Activated T-helper 1 cell treated with anti-CD3 and anti-CD28 coated beads, Interleukin-12 subunit alpha, Interleukin-12 subunit beta, Interleukin-2, Interleukin-4 antibody, amounts not matched to agents 30 ng/mL and 10 ng/mL and 1 ng/mL, durations not matched to agents 14 hours and 24 hours and 36 hours (primary cell): Measurements from ENCODE around the gene RINT1. TPM values are rescaled to one million over a fixed set of nuclear protein-coding genes. Genes with fewer than 3 reads are reported as not detected.
"Not testable (repeated sequence)": the region's sequence is repeated elsewhere in the genome, so short reads cannot be mapped to it uniquely, and the experiment has no call there.

Experiments
- DNase-seq: peaks from one replicate; pipeline ENCODE4 v3.0.0; 2021; ENCODE audit warnings: low spot score
- H3K27ac Mint-ChIP-seq: one replicate; pipeline ENCODE4 v1.8.0; 2021; ENCODE audit warnings: mild to moderate bottlenecking, mixed read lengths
- H3K27me3 Mint-ChIP-seq: one replicate; pipeline ENCODE4 v1.8.0; 2022; ENCODE audit warnings: mild to moderate bottlenecking, moderate library complexity, mixed read lengths; ENCODE audit not compliant: insufficient read depth
- H3K36me3 Mint-ChIP-seq: one replicate; pipeline ENCODE4 v1.8.0; 2021; ENCODE audit warnings: low read depth, mixed read lengths
- H3K4me1 Mint-ChIP-seq: one replicate; pipeline ENCODE4 v1.8.0; 2021; ENCODE audit warnings: low read depth, mixed read lengths
- H3K4me3 Mint-ChIP-seq: one replicate; pipeline ENCODE4 v1.8.0; 2021; ENCODE audit warnings: mild to moderate bottlenecking, moderate library complexity, mixed read lengths
- H3K9me3 Mint-ChIP-seq: one replicate; pipeline ENCODE4 v1.8.0; 2021; ENCODE audit warnings: mixed read lengths
- intact Hi-C: fragments of 100-400 bp; cut with micrococcal nuclease; formaldehyde crosslinking; loops from one replicate; pipeline ENCODE4 v1.15.1; 2024
- total RNA-seq: library from RNA; stranded (reverse); gene quantifications from 2 replicates; pipeline ENCODE4 v1.2.3, GENCODE V29; 2022

The RINT1 gene
- total RNA-seq, 1 donor from 2014 or later, result 21.9 TPM

DNA sequence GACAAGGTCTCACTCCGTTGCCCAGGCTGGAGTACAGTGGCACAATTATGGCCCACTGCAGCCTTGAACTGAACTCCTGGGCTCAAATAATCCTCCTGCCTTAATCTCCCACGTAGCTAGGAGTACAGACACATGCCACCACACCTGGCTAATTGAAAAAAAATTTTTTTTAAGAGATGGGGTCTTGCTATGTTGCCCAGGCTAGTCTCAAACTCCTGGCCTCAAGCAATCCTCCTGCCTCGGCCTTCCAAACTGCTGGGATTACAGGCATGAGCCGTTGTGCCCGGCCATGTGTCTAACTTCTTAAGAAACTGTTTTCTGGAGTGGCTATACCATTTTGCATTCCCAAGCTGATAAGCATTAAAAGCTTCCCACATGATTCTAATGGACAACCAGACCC, 58.8 kb downstream of the RINT1 start:
- Mint-ChIP-seq H3K27me3 (peaks cover 3% of the 10 kb centered on the region), H3K36me3 (no peaks in the 10 kb centered on the region), H3K27ac (no peak overlapping the region), H3K9me3 (no peaks in the 10 kb centered on the region), H3K4me1 (peaks cover 18% of the 10 kb centered on the region), H3K4me3 (no peak overlapping the region)
- intact Hi-C loops, result no loop called here
- DNase-seq, result no peak

DNA sequence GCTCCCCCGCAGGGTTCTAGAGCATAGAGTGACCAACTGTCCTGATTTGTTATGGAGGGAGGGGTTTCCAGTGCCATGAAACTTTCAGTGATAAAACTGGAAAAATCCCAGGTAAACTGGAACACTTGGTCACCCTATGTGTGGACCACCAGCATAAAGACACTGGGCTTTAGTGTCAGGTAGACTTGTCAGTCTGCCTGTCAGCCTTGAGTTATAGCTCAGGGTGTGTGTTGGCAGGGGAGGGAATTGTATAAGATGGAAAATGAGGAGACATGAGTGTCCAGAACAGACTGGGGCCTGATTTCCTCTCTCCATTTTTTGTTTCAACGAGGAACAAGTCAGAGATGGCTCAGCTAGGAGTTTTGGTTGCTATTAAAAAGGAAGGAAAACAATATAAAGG, 59.5 kb downstream of the RINT1 start:
- H3K36me3 Mint-ChIP-seq, result no peaks in the 10 kb centered on the region
- H3K27me3 Mint-ChIP-seq, result peaks cover 3% of the 10 kb centered on the region
- DNase-seq, result no peak

DNA sequence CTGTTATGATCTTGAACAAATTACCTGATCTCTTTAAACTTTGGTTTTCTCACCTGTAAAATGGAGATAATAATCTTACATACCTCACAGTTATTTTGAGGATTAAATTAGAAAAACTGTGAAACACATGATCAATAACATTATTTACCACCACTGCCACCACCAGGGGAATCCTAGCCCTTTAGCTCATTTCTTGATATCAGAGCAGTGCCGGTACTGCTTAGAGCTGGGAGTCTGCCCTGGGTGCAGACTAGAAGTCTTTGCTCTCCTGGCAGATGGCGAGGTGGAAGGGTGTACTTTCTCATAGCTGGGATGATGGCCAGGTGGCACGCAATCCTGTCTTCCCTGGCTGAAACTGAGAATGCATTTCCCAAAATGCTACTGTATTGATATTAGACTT, 62.0 kb downstream of the RINT1 start:
- Mint-ChIP-seq H3K36me3 (no peaks in the 10 kb centered on the region), H3K4me1 (peaks cover 8% of the 10 kb centered on the region), H3K4me3 (no peak overlapping the region), H3K27ac (no peak overlapping the region), H3K9me3 (no peaks in the 10 kb centered on the region), H3K27me3 (peaks cover 10% of the 10 kb centered on the region)
- DNase-seq, result no peak
- intact Hi-C loops, result no loop called here

More for the DNA sequence above, 59.5 kb downstream of the RINT1 start:
- intact Hi-C loops, result no loop called here
- no peaks in the 10 kb centered on the region for H3K9me3 Mint-ChIP-seq
- no peak overlapping the region for H3K4me3 Mint-ChIP-seq
- H3K27ac Mint-ChIP-seq, result no peak overlapping the region
- H3K4me1 Mint-ChIP-seq, result peaks cover 11% of the 10 kb centered on the region

DNA sequence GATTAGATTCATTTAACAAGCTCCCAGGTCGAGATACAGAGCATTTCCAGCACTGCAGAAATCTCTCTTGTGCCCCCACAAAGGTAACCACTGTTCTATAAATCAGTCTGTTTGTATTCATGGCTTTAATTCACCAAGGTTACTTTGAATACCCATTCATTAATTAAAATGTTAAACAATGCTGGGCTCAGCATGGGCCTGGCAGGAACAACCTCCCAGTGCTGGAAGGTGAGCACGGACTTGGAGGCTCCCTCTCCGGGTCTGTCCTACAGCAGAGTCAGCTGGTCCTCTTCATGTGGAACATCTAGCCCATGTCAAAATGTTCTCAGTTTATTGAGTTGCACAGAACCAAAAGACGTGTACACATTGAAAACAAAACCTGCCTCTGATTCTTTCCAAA, 64.9 kb downstream of the RINT1 start:
- H3K27ac Mint-ChIP-seq, result no peak overlapping the region
- no peaks in the 10 kb centered on the region for H3K9me3 Mint-ChIP-seq
- intact Hi-C loops, result no loop called here
- no peak for DNase-seq
- H3K27me3 Mint-ChIP-seq, result peaks cover 10% of the 10 kb centered on the region
- no peak overlapping the region for H3K4me3 Mint-ChIP-seq
- no peaks in the 10 kb centered on the region for H3K4me1 Mint-ChIP-seq
- H3K36me3 Mint-ChIP-seq, result no peaks in the 10 kb centered on the region

DNA sequence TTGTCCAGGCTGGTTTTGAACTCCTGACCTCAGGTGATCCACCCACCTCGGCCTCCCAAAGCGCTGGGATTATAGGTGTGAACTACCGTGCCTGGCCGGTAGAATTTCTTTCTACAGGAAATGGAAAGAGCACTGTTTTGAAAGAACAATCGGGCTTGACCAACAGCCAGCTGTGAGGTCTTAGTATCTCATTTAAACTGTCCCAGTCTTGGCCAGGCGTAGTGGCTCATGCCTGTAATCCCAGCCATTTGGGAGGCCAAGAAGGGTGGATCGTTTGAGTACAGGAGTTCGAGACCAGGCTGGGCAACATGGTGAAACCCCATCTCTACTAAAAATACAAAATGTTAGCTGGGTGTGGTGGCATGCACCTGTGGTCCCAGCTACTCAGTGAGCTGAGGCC, 67.1 kb downstream of the RINT1 start:
- H3K4me3 Mint-ChIP-seq, H3K36me3 Mint-ChIP-seq, H3K4me1 Mint-ChIP-seq, H3K9me3 Mint-ChIP-seq, intact Hi-C loops, H3K27me3 Mint-ChIP-seq, DNase-seq, H3K27ac Mint-ChIP-seq: not testable (repeated sequence)

DNA sequence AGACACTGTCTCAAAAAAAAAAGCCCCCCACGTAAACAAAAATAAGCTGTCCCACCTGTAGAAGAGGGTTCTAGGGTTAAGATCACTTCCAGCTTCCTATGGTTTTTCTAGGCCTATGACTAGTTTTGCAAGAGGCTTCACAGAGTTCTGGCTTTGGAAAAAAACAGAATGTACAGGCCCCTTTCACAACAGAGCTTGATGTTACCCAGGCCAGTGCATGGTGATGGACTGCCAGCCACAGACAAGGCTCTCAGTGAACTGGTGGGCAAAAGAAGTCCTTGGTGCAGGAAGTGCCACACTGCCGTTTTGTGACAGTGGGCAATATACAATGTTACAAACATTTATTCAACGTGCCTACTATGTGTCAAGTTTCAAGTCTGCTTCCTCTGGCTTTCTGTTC, 67.5 kb downstream of the RINT1 start:
- no peak for DNase-seq
- Mint-ChIP-seq H3K9me3 (no peaks in the 10 kb centered on the region), H3K36me3 (no peaks in the 10 kb centered on the region), H3K27ac (no peak overlapping the region), H3K27me3 (peaks cover 8% of the 10 kb centered on the region), H3K4me3 (no peak overlapping the region), H3K4me1 (no peaks in the 10 kb centered on the region)
- intact Hi-C loops, result no loop called here

DNA sequence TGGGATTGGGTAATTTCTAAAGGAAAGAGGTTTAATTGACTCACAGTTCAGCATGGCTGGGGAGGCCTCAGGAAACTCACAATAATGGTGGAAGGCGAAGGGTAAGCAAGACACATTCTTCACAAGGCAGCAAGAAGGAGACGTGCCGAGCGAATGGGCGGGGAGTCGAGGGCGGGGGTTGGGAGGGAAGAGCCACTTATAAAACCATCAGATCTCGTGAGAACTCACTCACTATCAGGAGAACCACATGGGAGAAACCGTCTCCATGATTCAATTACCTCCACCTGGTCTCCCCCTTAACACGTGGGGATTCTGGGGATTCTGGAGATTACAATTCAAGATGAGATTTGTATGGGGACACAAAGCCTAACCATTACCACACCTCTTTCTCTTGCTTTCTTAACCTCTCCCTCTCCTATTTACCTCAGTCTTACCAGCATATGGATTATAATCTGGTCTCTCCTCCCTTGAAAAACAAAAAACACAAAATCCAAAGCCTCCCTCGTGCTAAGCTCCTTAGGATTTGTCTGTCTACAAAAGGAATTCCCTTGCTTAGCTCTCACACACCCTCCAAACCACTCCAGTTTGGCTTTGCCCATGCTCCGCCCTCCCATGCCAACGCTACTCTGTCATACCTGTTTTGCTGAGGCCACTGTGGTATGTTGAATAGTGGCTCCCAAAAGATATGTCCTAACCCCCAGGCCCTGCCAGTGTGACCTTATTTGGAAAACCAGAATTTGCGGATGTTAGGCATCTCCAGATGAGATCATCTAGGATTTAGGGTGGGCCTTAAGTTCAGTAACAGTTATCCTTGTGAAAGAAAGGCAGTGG, 68.9 kb downstream of the RINT1 start:
- H3K27me3 Mint-ChIP-seq, result peaks cover 8% of the 10 kb centered on the region
- intact Hi-C loops, result no loop called here
- no peak overlapping the region for H3K27ac Mint-ChIP-seq
- no peaks in the 10 kb centered on the region for H3K4me1 Mint-ChIP-seq
- H3K4me3 Mint-ChIP-seq, result no peak overlapping the region
- H3K36me3 Mint-ChIP-seq, result no peaks in the 10 kb centered on the region
- H3K9me3 Mint-ChIP-seq, result no peaks in the 10 kb centered on the region
- no peak for DNase-seq

DNA sequence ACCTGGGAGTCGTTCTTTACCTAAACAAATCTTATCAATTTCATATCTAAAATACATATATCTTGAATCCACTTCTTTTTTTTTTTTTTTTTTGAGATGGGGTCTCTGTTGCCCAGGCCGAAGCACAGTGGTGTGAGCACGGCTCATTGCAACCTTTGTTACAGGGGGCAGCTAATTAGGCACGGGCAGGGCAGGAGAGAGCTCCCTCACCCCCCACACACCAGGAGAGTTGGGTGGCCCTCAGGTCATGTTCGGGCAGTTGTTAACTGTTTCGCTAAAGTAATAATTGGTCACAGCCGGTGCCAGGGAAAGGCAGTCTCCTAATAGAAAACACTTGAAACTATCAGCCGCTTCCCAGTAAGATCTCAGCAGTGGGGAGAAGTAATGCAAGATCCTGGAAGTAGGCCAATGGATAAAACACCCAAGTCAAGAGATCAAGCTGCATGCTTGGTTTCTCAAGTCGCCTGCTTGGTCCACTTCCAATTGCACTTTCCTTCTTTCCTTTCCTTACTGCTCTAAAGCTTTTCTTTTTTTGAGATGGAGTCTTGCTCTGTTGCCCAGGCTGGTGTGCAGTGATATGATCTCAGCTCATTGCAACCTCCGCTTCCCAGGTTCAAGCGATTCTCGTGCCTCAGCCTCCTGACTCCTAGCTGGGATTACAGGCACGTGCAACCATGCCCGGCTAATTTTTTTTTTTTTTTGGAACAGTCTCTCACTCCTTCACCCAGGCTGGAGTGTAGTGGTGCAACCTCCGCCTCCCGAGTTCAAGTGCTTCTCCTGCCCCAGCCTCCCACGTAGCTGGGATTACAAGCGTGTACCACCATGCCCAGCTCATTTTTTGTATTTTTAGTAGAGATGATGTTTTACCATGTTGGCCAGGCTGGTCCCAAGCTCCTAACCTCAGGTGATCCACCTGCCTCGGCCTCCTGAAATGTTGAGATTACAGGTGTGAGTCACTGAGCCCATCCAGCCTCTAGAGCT, 70.6 kb downstream of the RINT1 start:
- DNase-seq, result no peak
- Mint-ChIP-seq H3K4me1 (no peaks in the 10 kb centered on the region), H3K27me3 (peaks cover 4% of the 10 kb centered on the region), H3K9me3 (no peaks in the 10 kb centered on the region), H3K27ac (no peak overlapping the region), H3K36me3 (no peaks in the 10 kb centered on the region), H3K4me3 (no peak overlapping the region)
- intact Hi-C loops, result no loop called here

DNA sequence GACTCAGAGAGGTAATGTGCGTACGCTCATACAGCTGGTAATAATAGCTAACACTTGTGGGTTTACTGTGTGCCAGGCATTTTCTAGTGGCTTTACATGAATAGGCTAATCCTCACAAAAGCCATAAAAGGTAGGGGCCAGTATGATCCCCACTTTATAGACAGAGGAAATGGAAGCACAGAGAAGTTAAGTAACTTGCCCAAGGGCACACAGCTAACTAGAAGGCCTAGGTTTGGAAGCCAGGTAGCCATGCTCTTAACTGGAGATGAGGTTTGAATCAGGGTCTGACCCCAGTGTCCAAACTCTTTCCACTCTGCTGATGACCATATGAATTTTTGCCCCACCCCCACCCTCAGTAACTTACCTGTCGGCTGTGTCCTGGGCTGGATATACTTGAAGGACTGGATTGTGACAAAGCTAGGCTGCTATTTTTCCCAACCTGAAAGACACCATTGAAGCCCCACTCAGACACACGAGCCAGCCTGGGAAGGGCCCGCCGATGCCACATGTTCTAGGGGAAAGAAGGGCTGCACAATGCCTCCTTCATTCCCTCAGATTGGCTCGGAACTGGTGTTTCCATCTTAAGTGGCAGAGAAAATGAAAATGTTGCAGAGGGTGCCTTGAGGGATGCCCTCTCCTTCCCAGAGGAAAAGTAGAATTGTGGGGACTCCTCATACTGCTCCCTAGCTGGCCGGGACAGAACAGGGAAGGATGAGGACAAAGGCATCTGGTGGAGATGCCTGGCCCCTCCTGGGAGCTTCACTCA, 78.3 kb downstream of the RINT1 start:
- no peak overlapping the region for H3K4me3 Mint-ChIP-seq
- H3K36me3 Mint-ChIP-seq, result peaks cover 5% of the 10 kb centered on the region
- no peak overlapping the region for H3K27ac Mint-ChIP-seq

DNA sequence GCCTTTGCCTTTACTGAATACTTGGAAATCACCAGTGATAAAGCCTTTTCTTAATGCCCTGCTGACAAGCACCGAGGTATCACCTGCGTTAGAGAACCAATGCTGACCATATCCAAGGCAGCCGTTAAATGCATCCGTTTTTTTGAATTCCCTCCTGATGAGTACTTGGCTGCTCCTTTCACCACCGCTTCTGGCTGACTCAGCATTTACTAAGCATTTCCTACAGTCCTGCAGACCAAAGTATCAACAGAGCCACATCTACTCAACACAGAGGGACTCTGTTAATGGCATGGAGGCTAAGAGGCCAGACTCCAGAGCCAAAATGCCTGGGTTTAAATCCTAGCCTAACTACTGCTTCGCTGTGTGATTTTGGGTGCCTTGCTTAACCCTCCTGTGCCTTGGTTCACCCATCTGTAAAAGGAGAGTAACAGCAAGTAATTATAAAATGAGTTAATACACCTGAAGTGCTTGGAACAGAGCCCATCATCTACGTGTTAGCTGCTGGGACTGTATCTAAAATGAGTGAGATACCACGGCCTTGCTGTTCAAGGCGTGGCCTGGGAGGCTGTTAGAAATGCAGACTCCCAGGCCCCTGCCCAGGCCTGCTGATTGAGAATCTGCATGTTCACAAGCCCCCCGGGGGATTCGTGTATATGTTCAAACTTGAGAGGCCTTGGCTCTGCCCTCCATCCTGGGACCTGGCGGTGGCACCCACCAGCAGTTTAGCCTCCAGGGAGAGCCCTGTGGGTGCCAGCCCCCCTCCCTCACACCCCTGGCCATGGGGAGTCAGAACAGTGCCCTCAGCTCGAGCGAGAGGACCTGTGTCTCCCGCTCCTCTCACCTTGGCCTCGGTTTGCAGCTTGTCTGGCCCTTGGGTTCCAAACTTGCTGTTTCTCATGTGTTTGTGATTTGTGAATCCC, 80.1 kb downstream of the RINT1 start:
- Mint-ChIP-seq H3K9me3 (no peaks in the 10 kb centered on the region), H3K4me3 (no peak overlapping the region), H3K27me3 (no peaks in the 10 kb centered on the region), H3K4me1 (no peaks in the 10 kb centered on the region), H3K27ac (no peak overlapping the region), H3K36me3 (peaks cover 5% of the 10 kb centered on the region)
- intact Hi-C loops, result no loop called here
- DNase-seq, result no peak

More for the DNA sequence above, 78.3 kb downstream of the RINT1 start:
- Mint-ChIP-seq H3K9me3 (no peaks in the 10 kb centered on the region), H3K4me1 (no peaks in the 10 kb centered on the region), H3K27me3 (no peaks in the 10 kb centered on the region)
- no peak for DNase-seq
- intact Hi-C loops, result no loop called here

DNA sequence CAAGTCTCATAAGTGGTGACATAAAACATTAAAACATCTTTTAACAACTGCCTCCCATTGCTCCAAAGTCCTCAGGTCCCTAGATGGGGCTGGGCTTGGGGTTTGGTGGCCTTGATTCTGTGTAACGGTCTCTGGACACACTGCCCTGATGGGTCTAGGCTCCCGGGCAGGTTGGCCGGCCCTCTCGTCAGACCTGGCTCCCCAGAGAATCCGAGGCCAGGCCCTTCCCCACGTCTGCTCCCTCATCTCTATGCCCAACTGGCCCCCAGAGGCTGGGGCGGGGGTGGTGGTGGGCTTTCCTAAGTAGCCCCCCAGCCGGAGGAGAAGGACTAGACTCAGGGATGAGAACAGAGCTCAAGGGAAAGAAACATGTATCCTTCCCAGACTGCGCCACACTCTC, 80.8 kb downstream of the RINT1 start:
- DNase-seq, result no peak
- Mint-ChIP-seq H3K36me3 (peaks cover 5% of the 10 kb centered on the region), H3K27me3 (no peaks in the 10 kb centered on the region), H3K4me1 (no peaks in the 10 kb centered on the region), H3K4me3 (no peak overlapping the region), H3K27ac (no peak overlapping the region), H3K9me3 (no peaks in the 10 kb centered on the region)
- intact Hi-C loops, result no loop called here
